ENCODE measurements around the gene TMEM37.

The TMEM37 gene

GRCh38 chr2:119478978-119479295, 47.3 kb downstream of the TMEM37 start:
- TF ChIP-seq CTCF (IDR thresholded peaks at IDR 0.05; ENCODE audit: insufficient read depth, missing control alignments), result no peak
- FAIRE-seq (no peak), DNase-seq (ENCODE audit: insufficient read length, low spot score) (no peak)

- no peak for TF ChIP-seq CTCF (IDR thresholded peaks at IDR 0.05; ENCODE audit: insufficient read depth, missing control alignments)
- DNase-seq (ENCODE audit: insufficient read length, low spot score), result no peak
- no peak for FAIRE-seq
Observed at GRCh38 chr2:119480184-119480583, 48.5 kb downstream of the TMEM37 start.

GRCh38 chr2:119480718-119481142, 49.1 kb downstream of the TMEM37 start:
- no peak for FAIRE-seq
- no peak for TF ChIP-seq CTCF (IDR thresholded peaks at IDR 0.05; ENCODE audit: insufficient read depth, missing control alignments)
- no peak for DNase-seq (ENCODE audit: insufficient read length, low spot score)

- DNase-seq (ENCODE audit: insufficient read length, low spot score), result no peak
- TF ChIP-seq CTCF (IDR thresholded peaks at IDR 0.05; ENCODE audit: insufficient read depth, missing control alignments), result no peak
- FAIRE-seq, result no peak
Observed at GRCh38 chr2:119481501-119482455, 50.1 kb downstream of the TMEM37 start.

- FAIRE-seq, result no peak
- DNase-seq (ENCODE audit: insufficient read length, low spot score), result no peak
- TF ChIP-seq CTCF (IDR thresholded peaks at IDR 0.05; ENCODE audit: insufficient read depth, missing control alignments), result no peak
Observed at GRCh38 chr2:119482481-119483394, 51.1 kb downstream of the TMEM37 start.

- TF ChIP-seq CTCF (IDR thresholded peaks at IDR 0.05; ENCODE audit: insufficient read depth, missing control alignments), result no peak
- FAIRE-seq, result no peak
Observed at GRCh38 chr2:119483395-119483753, 51.7 kb downstream of the TMEM37 start.

More at GRCh38 chr2:119483395-119483753, 51.7 kb downstream of the TMEM37 start:
- DNase-seq (ENCODE audit: insufficient read length, low spot score), result no peak

All from D721Med (cell line).